ENCODE data around the gene SHMT2. TPM values are rescaled to one million over a fixed set of nuclear protein-coding genes. Genes with fewer than 3 reads are reported as not detected.
A peak's percentile ranks its signal among the peaks of the same experiment; 100 is the strongest.

The SHMT2 gene
- total and polyA plus RNA-seq, 2 donors (not counting 3 experiments of a cell fraction or from before 2014, with no cell fraction given) = 155 to 243 TPM

- Histone ChIP-seq H4K20me1 (replicated peaks; ENCODE audit: control insufficient read depth, extremely low read depth, insufficient read depth, low read length) (no peaks in the 10 kb centered on the region), H3K9me3 (replicated peaks; ENCODE audit: control insufficient read depth, insufficient read depth, low read length) (no peaks in the 10 kb centered on the region), H3K79me2 (ENCODE audit: control insufficient read depth, insufficient read depth, low read length) (peaks cover 5% of the 10 kb centered on the region), H3K9me1 (replicated peaks; ENCODE audit: control insufficient read depth, extremely low read depth, insufficient read depth, low read length) (no peaks in the 10 kb centered on the region), H3K27ac (ENCODE audit: insufficient read depth, low read depth, low read length) (no peak overlapping the region), H3K9ac (replicated peaks; ENCODE audit: extremely low read depth, insufficient read depth, low read length) (no peak overlapping the region), H3K4me1 (ENCODE audit: control insufficient read depth, extremely low read depth, insufficient read depth, low read length) (peaks cover 7% of the 10 kb centered on the region), H3K4me3 (replicated peaks in 1 of 3; ENCODE audit: insufficient read depth in 1 of 3, low read depth in 1 of 3, low read length in 3 of 3) (no peak overlapping the region), H2AFZ (ENCODE audit: low read depth, low read length) (peak overlapping the region; percentile 39), H3K36me3 (ENCODE audit: control insufficient read depth in 2 of 2, extremely low read depth in 1 of 2, insufficient read depth in 2 of 2, low read length in 2 of 2) (no peaks in the 10 kb centered on the region), H3K27me3 (ENCODE audit: control insufficient read depth in 2 of 2, insufficient read depth in 2 of 2, low read length in 2 of 2) (peaks cover 56 to 59% of the 10 kb centered on the region in 2 experiments), H3K4me2 (ENCODE audit: insufficient read depth, low read length) (no peak overlapping the region)
- intact Hi-C loops (cut with micrococcal nuclease) (loop anchor here (2.0 kb wide), 1 partner anchor 14 kb away; no protein-coding TSS in a partner anchor), dilution Hi-C loops (cut with MboI; ENCODE audit: extremely low pct_ligation_motif_present, low sequenced_read_pairs) (no loop called here)
- no TSS peak for BruUV-seq (replicated peaks)
- TF ChIP-seq POLR2AphosphoS5 (IDR thresholded peaks at IDR 0.05; ENCODE audit: insufficient read depth, low read depth, low read length) (no peak), CTCF (IDR thresholded peaks at IDR 0.05; ENCODE audit: extremely low read depth in 1 of 2, insufficient read depth in 1 of 2, low read depth in 1 of 2, low read length in 2 of 2) (peak; percentile 77 to 88), JUN (IDR thresholded peaks at IDR 0.05; ENCODE audit: borderline replicate concordance, insufficient read depth, insufficient read length, low read depth) (no peak), MYC (IDR thresholded peaks at IDR 0.05; ENCODE audit: low read depth, low read length) (no peak)
- DNase-seq (ENCODE audit: low read depth, low spot score) (peak; percentile 26), FAIRE-seq (no peak)
- CTCF ChIA-PET = interaction anchor here (0.5 to 5.3 kb wide), 6 partner anchors 12 to 97 kb away, joined by 3 to 50 read pairs (median 18); partner anchors contain the start of gene LRP1
- POLR2A ChIA-PET = no interaction called here
Measured at GRCh38 chr12:57224973-57225679, 4.4 kb upstream of the SHMT2 start.
